22Rv1 (cell line): ENCODE measurements around the gene IL17B.

Source experiments
- CTCF ChIP-seq: fragments of 450-650 bp; IDR thresholded peaks from 2 replicates; pipeline ENCODE4 v1.5.1; 2017; ENCODE audit warnings: mild to moderate bottlenecking
- ZFX ChIP-seq: fragments of 450-650 bp; IDR thresholded peaks from 2 replicates; pipeline ENCODE4 v1.6.1; 2017; ENCODE audit warnings: antibody characterized with exemption, borderline replicate concordance

- TF ChIP-seq CTCF (no peak), ZFX (no peak)
These were observed 37.2 kb downstream of the IL17B start for GRCh38 chr5:149341876-149342275.
